ENCODE measurements around the gene TTLL11.

Gene TTLL11

GRCh38 chr9:121929893-121930875 is 162.9 kb downstream of the TTLL11 start:
- Histone ChIP-seq H3K4me2 (ENCODE audit: low read length) (no peak overlapping the region), H3K9me3 (ENCODE audit: control insufficient read depth, low read length) (no peaks in the 10 kb centered on the region), H2AFZ (no peak overlapping the region), H3K27me3 (ENCODE audit: control insufficient read depth, insufficient read depth, low read length) (no peaks in the 10 kb centered on the region), H3K4me1 (no peaks in the 10 kb centered on the region), H3K9ac (no peak overlapping the region), H3K27ac (no peak overlapping the region), H3K79me2 (no peaks in the 10 kb centered on the region), H3K4me3 (ENCODE audit: low read depth, low read length) (no peak overlapping the region), H3K36me3 (ENCODE audit: control insufficient read depth, insufficient read depth, low read length) (no peaks in the 10 kb centered on the region)
- TF ChIP-seq CTCF (IDR thresholded peaks at IDR 0.05) = no peak

- Histone ChIP-seq H2AFZ (no peak overlapping the region), H3K27me3 (ENCODE audit: control insufficient read depth, insufficient read depth, low read length) (no peaks in the 10 kb centered on the region), H3K9me3 (ENCODE audit: control insufficient read depth, low read length) (no peaks in the 10 kb centered on the region), H3K4me2 (ENCODE audit: low read length) (no peak overlapping the region), H3K27ac (no peak overlapping the region), H3K9ac (no peak overlapping the region), H3K36me3 (ENCODE audit: control insufficient read depth, insufficient read depth, low read length) (no peaks in the 10 kb centered on the region), H3K79me2 (no peaks in the 10 kb centered on the region), H3K4me3 (ENCODE audit: low read depth, low read length) (no peak overlapping the region), H3K4me1 (no peaks in the 10 kb centered on the region)
- TF ChIP-seq CTCF (IDR thresholded peaks at IDR 0.05) = no peak
These were observed 165.5 kb downstream of the TTLL11 start for GRCh38 chr9:121927636-121928035.

GRCh38 chr9:121927081-121927480 is 166.0 kb downstream of the TTLL11 start:
- Histone ChIP-seq H3K36me3 (ENCODE audit: control insufficient read depth, insufficient read depth, low read length) (no peaks in the 10 kb centered on the region), H3K4me1 (no peaks in the 10 kb centered on the region), H3K4me3 (ENCODE audit: low read depth, low read length) (no peak overlapping the region), H2AFZ (no peak overlapping the region), H3K27me3 (ENCODE audit: control insufficient read depth, insufficient read depth, low read length) (no peaks in the 10 kb centered on the region), H3K9me3 (ENCODE audit: control insufficient read depth, low read length) (no peaks in the 10 kb centered on the region), H3K79me2 (no peaks in the 10 kb centered on the region), H3K4me2 (ENCODE audit: low read length) (no peak overlapping the region), H3K27ac (no peak overlapping the region), H3K9ac (no peak overlapping the region)
- TF ChIP-seq CTCF (IDR thresholded peaks at IDR 0.05) = no peak

GRCh38 chr9:121926351-121926801 is 166.7 kb downstream of the TTLL11 start:
- Histone ChIP-seq H3K27me3 (ENCODE audit: control insufficient read depth, insufficient read depth, low read length) (no peaks in the 10 kb centered on the region), H3K4me3 (ENCODE audit: low read depth, low read length) (no peak overlapping the region), H3K9ac (no peak overlapping the region), H3K4me1 (no peaks in the 10 kb centered on the region), H3K27ac (no peak overlapping the region), H2AFZ (no peak overlapping the region), H3K36me3 (ENCODE audit: control insufficient read depth, insufficient read depth, low read length) (no peaks in the 10 kb centered on the region), H3K79me2 (no peaks in the 10 kb centered on the region), H3K4me2 (ENCODE audit: low read length) (no peak overlapping the region), H3K9me3 (ENCODE audit: control insufficient read depth, low read length) (no peaks in the 10 kb centered on the region)
- no peak for TF ChIP-seq CTCF (IDR thresholded peaks at IDR 0.05)
